SK-N-SH treated with all-trans-retinoic acid at 6 μM for 48 hours (cell line): Measurements from ENCODE around the gene HSDL1.

ENCODE experiments used
- ARNTL ChIP-seq: fragments of 450-650 bp; formaldehyde crosslinking; IDR thresholded peaks from 2 replicates; pipeline ENCODE4 v1.5.0; 2020; ENCODE audit warnings: low read depth, mild to moderate bottlenecking, moderate library complexity, borderline replicate concordance
- CSDC2 ChIP-seq: fragments of 250-450 bp; sonication (Bioruptor Pico); IDR thresholded peaks from 2 replicates; pipeline ENCODE4 v1.5.0; 2020; ENCODE audit warnings: mild to moderate bottlenecking, moderate library complexity
- ISL1 ChIP-seq: fragments of 250-450 bp; sonication (Bioruptor Pico); IDR thresholded peaks from 2 replicates; pipeline ENCODE4 v2.1.2; 2022; ENCODE audit warnings: mild to moderate bottlenecking, moderate library complexity
- RARB ChIP-seq: fragments of 250-450 bp; sonication (Bioruptor Pico); IDR thresholded peaks from 2 replicates; pipeline ENCODE4 v1.8.0; 2021; ENCODE audit warnings: mild to moderate bottlenecking, moderate library complexity
- TOX ChIP-seq: fragments of 250-450 bp; sonication (Bioruptor Pico); IDR thresholded peaks from 2 replicates; pipeline ENCODE4 v1.8.0; 2021; ENCODE audit warnings: mild to moderate bottlenecking, moderate library complexity, borderline replicate concordance
- ZFP3 ChIP-seq: fragments of 250-450 bp; sonication (Bioruptor Pico); IDR thresholded peaks from 2 replicates; pipeline ENCODE4 v1.5.0; 2020; ENCODE audit warnings: mild to moderate bottlenecking, moderate library complexity
- ZFP30 ChIP-seq: fragments of 450-650 bp; formaldehyde crosslinking; IDR thresholded peaks from 2 replicates; pipeline ENCODE4 v1.5.0; 2022; ENCODE audit warnings: mild to moderate bottlenecking, moderate library complexity
- ZNF565 ChIP-seq: fragments of 450-650 bp; formaldehyde crosslinking; conservative IDR thresholded peaks from 2 replicates; pipeline ENCODE4 v1.5.0; 2020; ENCODE audit warnings: low read depth, mild to moderate bottlenecking, moderate library complexity
- TF ChIP-seq, protein P1 (sequence below): fragments of 250-450 bp; sonication (Bioruptor Pico); IDR thresholded peaks from 2 replicates; pipeline ENCODE4 v1.8.0; 2020; ENCODE audit warnings: mild to moderate bottlenecking, moderate library complexity, borderline replicate concordance
- TF ChIP-seq, protein P2 (sequence below): fragments of 250-450 bp; sonication (Bioruptor Pico); IDR thresholded peaks from 2 replicates; pipeline ENCODE4 v1.5.1; 2020; ENCODE audit warnings: low read depth, mild to moderate bottlenecking, moderate library complexity
- TF ChIP-seq, protein P3 (sequence below): fragments of 250-450 bp; sonication (Bioruptor Pico); IDR thresholded peaks from 2 replicates; pipeline ENCODE4 v1.8.0; 2021; ENCODE audit warnings: low read depth, mild to moderate bottlenecking, moderate library complexity, borderline replicate concordance

DNA sequence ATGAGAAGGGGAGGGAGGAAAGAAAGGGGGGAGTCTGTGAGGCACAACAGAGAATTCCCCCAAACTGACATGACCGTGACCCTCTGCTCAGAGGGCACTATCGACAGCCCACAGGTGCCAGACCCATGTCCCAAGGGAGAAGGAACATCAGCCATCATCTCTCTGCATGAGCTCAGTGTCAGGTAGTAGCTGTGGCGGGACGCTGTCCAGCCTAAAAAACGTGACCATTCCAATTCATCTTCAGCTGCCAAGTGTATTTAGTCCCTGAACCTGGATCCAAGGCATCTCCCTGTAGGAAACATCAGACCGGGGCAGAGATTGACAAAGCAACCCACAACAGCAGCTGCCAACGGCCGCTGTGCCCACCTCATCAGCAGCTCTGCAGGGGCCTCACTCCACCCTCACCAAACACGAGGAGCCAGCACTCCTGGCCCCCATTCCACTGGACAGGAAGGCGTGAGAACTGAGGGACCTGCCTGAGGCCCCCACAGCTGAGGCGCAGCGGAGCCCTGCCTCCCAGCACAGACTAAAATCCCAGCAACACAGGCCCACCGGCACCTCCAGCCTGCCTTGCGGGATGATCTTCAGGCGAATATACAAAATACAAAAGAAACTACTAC is 33.3 kb upstream of the HSDL1 start:
- TF ChIP-seq CSDC2 (CRISPR knock-in tag): no peak
- TF ChIP-seq, protein P1, sequence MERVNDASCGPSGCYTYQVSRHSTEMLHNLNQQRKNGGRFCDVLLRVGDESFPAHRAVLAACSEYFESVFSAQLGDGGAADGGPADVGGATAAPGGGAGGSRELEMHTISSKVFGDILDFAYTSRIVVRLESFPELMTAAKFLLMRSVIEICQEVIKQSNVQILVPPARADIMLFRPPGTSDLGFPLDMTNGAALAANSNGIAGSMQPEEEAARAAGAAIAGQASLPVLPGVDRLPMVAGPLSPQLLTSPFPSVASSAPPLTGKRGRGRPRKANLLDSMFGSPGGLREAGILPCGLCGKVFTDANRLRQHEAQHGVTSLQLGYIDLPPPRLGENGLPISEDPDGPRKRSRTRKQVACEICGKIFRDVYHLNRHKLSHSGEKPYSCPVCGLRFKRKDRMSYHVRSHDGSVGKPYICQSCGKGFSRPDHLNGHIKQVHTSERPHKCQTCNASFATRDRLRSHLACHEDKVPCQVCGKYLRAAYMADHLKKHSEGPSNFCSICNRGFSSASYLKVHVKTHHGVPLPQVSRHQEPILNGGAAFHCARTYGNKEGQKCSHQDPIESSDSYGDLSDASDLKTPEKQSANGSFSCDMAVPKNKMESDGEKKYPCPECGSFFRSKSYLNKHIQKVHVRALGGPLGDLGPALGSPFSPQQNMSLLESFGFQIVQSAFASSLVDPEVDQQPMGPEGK (CRISPR knock-in tag): no peak
- TF ChIP-seq, protein P2, sequence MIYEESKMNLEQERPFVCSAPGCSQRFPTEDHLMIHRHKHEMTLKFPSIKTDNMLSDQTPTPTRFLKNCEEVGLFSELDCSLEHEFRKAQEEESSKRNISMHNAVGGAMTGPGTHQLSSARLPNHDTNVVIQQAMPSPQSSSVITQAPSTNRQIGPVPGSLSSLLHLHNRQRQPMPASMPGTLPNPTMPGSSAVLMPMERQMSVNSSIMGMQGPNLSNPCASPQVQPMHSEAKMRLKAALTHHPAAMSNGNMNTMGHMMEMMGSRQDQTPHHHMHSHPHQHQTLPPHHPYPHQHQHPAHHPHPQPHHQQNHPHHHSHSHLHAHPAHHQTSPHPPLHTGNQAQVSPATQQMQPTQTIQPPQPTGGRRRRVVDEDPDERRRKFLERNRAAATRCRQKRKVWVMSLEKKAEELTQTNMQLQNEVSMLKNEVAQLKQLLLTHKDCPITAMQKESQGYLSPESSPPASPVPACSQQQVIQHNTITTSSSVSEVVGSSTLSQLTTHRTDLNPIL (CRISPR knock-in tag): no peak
- no peak for TF ChIP-seq TOX (CRISPR knock-in tag)
- no peak for TF ChIP-seq RARB (CRISPR knock-in tag)
- TF ChIP-seq ZFP30 (CRISPR knock-in tag): no peak
- TF ChIP-seq ISL1 (CRISPR knock-in tag): no peak
- no peak for TF ChIP-seq ZFP3 (CRISPR knock-in tag)
- TF ChIP-seq ARNTL (CRISPR knock-in tag): no peak
- TF ChIP-seq ZNF565 (CRISPR knock-in tag): no peak
- TF ChIP-seq, protein P3, sequence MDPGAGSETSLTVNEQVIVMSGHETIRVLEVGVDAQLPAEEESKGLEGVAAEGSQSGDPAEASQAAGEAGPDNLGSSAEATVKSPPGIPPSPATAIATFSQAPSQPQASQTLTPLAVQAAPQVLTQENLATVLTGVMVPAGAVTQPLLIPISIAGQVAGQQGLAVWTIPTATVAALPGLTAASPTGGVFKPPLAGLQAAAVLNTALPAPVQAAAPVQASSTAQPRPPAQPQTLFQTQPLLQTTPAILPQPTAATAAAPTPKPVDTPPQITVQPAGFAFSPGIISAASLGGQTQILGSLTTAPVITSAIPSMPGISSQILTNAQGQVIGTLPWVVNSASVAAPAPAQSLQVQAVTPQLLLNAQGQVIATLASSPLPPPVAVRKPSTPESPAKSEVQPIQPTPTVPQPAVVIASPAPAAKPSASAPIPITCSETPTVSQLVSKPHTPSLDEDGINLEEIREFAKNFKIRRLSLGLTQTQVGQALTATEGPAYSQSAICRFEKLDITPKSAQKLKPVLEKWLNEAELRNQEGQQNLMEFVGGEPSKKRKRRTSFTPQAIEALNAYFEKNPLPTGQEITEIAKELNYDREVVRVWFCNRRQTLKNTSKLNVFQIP: no peak
